GM18499 (cell line): ENCODE measurements around the gene CCDC144A.
"Not testable (repeated sequence)": the region's sequence is repeated elsewhere in the genome, so short reads cannot be mapped to it uniquely, and the experiment has no call there.

ENCODE experiments used
- ATAC-seq: cut with Tn5 transposase; IDR thresholded peaks from one replicate; pipeline ENCODE4 v1.9.1; 2021; ENCODE audit warnings: moderate number of reproducible peaks; ENCODE audit not compliant: insufficient read depth, unreplicated experiment

CCDC144A gene

DNA sequence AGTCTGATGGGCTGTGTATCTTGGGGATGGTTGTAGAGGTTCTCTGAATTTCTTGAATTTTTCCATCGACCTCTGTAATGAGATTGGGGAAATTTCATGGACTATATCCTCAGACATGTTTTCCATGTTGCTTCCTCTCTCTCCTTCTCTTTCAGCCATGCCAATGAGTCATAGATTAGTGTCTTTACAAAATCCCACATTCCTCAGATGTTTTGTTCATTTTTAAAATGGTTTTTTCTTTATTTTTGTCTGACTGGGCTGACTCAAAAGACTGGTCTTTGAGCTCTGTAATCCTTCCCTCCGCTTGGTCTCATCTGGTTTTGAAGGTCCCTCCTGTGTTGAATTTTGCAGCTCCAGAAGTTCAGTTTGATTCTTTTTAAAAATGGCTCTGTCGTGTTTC lies 60.5 kb downstream of the CCDC144A start:
- not testable (repeated sequence) for ATAC-seq

DNA sequence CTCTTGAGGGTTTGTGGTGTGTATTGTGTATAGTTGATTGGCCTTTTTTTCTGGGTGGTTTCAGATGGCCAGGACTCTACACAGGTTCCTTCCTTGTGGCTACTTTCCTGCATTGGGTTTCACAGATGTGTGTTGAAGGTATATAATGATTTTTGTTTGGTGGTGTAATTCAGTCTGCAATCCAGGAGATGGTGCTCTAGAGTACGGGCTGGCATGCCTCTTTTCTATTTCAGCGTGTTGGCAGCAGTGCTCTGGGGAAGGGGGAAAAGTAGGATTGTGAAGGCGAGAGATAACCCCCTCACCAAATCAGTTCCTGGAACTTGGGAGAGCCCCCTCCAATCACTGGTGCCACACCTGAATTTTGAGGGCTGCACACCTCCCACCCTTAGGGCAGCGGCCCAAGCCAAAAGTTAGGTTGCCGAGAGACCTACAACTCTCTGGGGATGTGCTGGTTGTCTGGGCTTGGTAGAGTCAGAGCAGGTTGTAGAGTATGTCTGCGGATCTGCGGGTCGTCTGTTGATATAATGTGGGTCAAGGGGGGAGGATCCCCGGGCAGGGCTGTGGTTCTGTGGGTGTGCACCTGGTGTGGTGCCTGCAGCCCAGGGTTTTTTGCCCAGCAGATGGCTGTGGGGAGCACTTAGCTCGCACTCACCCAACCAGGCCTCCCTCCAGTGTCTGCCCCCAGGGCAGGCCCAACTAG lies 61.3 kb downstream of the CCDC144A start:
- ATAC-seq = not testable (repeated sequence)

DNA sequence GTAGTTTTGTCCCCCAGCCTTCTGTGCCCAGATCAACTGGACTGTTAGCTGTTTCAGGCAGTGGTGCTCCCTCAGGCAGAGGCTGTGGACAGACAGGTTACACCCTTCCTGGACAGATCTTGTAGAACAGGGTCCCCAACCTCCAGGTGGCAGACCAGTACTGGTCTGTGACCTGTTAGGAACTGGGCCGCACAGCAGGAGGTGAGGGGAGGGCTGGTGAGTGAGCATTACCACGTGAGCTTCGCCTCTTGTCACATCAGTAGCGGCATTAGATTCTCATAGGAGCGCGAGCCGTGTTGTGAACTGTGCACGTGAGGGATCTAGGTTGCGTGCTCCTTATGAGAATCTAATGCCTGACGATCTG lies 61.9 kb downstream of the CCDC144A start:
- not testable (repeated sequence) for ATAC-seq

DNA sequence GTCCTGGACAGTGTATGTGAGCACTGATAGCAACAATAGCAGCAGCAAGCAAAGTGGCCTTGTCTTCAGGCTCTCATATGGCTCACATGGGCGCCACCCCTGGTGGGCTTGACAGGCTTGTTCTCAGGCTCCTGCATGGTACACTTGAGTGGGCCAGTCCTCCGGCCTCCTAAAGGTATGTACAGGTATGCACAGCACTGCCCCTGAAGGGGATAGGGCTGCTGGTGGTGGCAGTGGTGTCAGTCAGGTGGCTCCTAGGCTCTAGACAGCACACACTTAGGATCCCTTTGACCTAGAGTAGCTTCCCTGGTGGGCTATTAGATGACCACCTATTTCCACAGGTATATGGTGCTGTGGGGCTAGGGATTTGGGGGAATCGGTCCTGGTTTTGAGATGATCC lies 67.5 kb downstream of the CCDC144A start:
- ATAC-seq = not testable (repeated sequence)

DNA sequence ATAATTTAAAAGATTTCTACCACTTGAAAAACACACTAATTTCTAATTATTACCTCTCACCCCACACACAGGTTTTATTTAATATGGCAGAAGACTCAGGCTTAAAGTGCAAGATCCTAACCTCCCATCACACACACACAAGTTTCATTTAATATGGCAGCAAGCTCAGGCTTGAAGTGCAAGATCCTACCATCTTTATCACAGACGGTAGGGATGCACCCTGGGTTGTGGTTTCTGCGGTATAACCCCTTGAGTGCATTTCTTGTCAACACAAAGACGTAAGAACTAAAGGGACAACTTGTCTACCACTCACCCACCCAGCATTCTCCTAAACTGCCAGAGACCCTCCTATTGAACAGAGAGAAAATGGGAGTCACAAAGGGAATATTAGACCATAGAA lies 68.1 kb downstream of the CCDC144A start:
- not testable (repeated sequence) for ATAC-seq

DNA sequence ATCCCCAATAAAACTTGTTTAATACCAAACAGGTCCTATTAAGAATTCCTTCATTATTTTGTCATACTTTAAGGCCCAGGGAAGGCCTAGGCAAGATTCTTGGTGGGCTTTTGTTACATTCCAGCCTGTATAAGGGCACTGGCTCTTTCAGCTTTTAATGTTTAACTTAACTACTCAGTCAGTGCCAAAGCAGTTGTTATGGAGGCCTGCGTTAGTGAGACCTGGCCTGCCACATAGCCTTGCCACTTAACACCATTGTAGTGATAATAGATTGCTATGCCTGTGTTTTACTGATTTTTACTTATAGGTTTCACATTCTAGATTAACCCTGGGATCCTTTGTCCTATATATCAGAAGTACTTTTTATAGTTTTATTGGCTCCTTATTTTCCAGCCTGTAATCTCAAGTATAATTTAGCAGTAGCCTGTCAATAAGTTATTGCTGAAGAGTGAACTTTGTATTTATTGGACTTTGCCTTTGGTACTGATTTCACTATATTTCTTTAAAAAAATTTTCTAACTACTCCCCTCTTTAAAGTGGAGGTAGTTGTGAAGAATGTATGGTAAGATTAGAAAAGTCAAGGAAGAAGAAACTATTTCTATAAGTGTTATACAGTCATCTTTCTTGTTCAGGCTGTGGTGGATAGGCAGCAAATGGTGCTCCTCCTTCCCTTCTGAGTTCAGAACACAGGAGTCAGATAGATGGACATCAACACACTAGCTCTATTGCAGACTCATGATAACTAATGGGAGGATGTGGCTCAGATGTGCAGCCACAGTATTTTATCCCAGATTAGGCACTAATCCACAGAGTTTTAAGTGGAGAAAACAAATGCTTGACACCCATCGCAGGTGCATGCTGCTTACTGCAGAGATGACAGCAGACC lies 78.5 kb downstream of the CCDC144A start:
- ATAC-seq = not testable (repeated sequence)

DNA sequence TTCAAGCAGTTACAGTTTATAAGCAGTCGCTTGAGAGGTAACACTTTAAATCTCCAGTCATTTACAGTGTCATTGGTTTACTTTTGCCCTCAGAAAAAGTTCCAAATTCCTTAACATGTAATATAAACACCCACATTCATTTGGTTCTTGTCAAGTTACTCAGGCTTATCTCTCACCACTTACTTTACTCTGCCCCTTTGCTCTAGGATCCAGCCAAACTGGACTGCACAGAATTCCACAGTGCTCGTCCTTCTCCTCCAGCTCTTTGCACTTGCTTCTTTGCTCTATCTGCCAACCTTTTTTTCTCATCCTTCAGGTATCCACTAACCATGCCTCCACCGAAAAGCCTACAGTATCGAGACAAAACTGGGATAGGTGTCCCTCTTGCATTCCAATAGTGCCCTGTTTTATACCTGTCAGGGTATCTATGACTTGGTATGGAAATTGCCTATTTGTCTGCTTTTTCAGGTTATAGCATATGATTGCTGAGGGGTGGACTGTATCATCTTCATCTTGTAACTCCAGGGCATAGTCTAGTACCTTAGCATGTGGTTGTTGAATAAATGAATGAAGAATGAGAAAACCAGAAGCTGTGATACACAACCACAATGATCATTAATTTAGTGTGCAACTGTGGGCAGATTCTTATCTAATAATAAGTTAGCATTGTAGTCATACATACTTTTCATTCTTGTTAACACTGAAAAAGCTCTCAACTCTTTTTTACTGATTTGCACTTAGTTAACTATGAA lies 82.5 kb downstream of the CCDC144A start:
- ATAC-seq = not testable (repeated sequence)

DNA sequence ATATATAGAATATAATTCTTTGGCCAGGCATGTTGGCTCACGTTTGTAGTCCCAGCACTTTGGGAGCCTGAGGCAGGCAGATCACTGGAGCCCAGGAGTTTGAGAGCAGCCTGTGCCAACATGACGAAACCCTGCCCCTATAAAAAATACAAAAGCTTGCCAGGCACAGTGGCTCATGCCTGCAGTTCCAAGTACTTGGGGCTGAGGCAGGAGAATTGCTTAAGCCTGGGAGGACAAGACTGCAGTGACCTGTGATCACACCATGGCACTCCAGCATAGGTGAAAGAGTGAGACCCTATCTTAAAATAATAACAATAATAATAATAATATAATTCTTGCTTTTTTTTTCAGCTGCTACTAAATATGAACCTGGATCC lies 83.1 kb downstream of the CCDC144A start:
- ATAC-seq = not testable (repeated sequence)

DNA sequence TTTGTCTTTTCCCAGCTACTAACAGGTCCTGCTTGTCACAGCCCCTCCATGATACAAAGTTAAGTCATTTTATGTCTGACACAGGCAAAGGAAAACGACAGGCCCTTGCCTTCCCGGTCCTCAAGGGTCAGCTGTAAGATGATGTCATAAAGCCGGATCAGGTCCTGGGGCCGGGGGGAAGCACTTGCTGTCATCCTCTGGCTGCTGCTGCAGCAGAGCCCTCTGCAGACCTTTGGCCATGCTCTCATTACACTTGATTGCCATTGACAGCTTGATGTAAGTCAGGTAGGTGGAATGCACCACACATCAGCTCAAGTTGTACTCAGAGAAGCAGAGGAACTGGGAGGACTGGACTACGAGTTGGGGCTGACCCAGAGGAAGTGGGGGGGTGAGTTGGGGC lies 97.8 kb downstream of the CCDC144A start:
- not testable (repeated sequence) for ATAC-seq

DNA sequence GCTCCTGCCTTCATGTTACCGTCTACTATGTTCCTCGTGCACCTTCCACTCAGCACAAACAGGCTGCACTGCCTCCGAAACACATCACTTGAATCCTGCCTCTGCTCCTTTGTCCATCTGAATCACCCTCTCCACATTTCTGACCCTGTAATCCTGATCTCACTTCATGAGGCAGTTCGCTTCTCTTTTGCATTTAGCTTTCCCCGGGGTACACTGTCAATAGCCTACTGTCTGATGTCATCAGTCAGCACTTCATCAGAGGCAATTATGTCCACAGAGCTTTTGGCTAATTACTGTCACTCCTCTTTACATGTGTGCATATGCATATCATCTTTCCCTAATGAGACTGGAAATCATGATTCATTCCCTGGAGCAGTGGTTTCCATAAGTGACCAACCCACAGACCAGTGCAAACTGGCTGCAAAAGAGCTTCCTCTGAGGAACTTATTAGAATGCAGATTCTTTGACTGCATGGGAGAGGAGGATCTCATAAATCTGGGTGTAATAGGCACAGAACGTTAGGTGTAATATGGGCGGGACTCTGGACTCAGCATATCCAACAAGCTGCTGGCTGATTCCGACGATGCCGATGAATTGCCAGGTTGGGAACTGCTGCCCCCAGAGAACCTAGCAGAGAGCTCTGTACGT lies 99.0 kb downstream of the CCDC144A start:
- not testable (repeated sequence) for ATAC-seq

DNA sequence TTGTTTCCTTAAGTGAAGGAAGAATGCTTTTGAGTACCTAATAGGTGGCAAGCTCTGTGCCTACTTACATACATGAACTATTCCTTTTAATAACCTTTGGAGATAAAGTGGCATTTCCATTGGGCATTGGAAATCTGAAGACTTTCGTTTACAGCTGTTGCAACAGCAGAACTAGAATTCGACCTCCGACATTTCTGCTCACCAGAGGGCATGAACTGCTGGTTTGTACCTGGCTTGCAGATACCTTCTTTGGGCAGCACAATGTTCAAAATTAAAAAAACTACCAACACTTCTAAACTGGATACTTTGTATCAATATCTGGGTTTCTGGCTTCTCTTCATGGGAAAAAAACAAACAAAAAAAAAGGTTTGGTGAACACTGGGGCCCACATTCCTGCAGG lies 99.6 kb downstream of the CCDC144A start:
- ATAC-seq = not testable (repeated sequence)

DNA sequence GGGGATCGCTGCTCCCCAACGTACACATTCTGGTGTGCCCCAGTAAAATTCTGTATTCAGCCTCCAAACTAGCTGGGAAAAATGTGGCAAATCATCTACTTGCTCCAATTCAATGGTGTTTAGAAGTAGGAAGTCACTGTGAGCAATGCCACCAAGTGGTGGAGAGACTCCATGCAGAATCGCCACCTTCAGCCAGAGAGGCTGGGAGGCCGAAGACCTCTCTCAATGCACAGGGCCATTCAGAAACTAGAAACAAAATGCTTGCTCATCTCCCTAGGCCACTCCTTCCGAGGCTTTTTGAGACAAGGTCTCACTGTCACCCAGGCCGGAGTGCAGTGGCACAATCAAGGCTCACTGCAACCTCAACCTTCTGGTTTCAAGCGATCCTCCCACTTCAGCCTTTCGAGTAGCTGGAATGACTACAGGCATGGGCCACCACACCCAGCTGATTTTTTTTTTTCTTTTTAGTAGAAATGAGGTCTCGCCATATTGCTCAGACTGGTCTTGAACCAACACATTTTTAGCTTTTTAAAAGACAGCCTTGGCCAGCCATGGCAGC lies 100.4 kb downstream of the CCDC144A start:
- not testable (repeated sequence) for ATAC-seq

DNA sequence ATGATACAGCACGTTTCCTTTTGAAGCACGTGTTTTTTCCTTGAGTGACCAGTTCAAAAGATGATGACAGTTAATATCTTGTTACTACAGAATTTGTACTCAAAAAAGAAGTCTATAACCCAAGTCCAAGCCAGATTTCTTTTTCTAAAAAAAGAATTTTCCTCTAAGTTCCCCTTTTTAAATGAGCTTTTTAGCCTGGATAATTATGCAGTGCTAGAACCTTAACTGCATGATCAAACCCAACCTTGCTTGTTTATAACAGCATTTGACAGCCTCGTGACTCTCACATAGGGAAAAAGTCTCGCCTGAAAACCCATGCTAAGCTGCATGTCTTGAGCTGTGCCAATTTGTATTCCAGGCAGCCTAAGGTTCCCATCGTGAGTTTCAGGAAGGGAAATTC lies 104.2 kb downstream of the CCDC144A start:
- ATAC-seq = not testable (repeated sequence)

DNA sequence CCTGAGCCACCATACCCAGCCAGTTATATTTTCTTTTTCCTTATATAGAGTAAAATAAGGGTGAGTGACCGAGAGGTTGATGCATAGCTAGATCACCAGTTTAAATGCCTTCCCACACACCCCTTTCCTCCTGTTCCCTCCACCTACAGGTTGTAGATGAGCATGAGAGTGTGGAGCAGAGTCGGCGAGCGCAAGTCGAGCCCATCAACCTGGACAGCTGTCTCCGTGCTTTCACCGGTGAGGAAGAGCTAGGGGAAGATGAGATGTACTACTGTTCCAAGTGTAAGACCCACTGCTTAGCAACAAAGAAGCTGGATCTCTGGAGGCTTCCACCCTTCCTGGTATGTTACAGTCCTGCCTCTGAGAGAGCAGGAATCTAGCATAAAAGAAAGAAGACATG lies 105.9 kb downstream of the CCDC144A start:
- ATAC-seq = not testable (repeated sequence)

DNA sequence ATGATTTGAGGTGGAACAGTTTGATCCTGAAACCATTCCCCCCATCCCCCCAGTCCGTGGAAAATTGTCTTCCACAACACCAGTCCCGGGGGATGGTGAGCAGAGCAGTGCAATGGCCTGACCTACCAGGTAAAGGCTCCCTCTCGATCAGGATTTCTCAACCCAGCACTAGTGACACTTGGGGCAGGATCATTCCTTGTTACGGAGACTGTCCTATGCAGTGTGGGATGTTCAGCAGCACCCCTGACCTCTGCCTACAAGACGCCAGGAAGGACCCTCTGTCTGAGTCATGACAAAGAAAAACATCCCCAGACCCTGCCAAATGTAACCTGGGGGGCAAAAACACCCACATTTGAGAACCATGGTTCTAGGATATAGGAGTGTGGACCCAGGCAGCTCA lies 114.8 kb downstream of the CCDC144A start:
- ATAC-seq = not testable (repeated sequence)

DNA sequence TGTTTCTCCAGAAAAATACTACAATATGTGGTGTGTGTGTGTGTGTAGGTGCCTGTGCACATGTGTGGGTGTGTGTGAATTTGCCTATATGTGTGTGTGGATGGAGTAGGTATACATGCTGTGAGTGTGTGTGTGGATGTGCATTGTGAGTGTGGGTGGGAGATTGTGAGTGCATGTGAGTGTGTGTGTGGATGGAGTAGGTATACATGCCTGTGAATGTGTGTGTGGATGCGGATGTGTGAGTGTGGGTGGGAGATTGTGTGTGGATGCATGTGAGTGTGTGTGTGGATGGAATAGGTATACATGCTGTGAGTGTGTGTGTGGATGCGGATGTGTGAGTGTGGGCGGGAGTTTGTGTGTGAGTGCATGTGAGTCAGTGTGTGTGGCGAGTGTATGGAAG lies 116.6 kb downstream of the CCDC144A start:
- not testable (repeated sequence) for ATAC-seq

DNA sequence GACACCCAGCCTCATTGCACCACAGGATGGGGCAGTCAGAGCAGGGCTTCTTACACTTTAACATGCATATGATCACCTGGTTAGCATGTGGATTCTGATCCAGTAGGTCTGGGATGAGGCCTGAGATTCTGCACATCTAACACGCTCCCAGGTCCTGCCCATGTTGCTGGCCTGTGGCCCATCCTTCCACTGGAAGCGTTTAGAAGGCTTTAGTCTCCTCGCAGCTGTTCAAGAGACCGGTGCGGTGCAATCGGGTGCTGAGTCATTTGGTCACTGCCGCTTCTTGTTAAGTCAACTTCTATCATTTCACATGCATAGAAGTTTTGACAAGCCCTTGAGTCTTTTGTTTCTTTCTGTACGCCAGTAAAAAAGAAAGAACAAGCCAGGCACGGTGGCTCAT lies 117.6 kb downstream of the CCDC144A start:
- not testable (repeated sequence) for ATAC-seq

DNA sequence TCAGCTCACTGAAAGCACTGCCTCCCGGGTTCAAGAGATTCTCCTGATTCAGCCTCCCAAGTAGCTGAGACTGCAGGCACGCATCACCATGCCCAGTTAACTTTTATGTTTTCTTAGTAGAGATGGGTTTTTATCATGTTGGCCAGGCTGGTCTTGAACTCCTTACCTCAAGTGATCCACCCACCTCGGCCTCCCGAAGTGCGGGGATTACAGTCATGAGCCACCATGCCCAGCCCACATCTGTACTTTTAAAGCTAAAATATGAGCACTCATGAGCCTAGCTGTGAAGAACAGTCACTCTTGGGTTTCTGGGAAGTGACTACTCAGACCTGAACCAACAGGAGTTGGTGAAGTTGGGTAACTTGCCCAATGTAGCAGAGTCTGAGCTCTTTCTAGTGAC lies 120.2 kb downstream of the CCDC144A start:
- ATAC-seq = not testable (repeated sequence)

DNA sequence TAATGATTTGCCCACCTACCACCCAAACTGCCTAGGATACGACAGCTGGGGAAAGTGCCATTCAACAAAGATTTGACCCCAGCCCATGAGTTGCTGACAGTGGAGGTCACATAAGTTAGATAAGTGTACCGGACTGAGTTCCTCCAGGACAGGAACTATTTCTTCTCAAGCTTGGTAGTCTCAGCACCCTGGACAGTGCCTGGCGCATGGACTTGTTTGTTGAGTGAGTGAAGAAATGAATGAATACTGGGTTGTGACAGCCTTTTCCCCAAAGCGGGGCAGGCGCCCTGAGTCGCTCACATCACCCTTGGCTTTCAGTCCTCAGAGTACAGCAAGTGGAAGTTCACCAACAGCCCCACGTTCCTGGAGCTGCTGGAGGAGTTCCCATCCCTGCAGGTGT lies 122.1 kb downstream of the CCDC144A start:
- not testable (repeated sequence) for ATAC-seq

DNA sequence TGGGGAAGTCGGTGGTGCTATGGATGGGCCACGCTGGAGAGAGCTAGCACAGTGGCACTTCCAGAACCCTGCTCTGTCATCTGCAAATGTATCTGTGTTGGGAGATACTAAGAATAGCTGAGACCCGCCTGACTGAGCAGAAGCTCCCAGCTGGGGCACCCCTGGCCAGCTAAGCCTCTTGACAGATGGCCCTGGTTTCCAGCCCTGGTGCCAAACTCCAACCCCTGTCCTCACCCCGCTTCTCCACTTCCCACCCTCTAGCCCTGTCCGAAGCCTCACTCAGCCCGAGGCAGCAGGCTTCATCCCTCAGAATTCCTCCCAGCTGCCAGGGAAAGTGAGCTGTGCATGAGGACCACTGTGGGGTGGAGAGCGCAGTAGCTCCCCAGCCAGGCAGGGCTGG lies 124.4 kb downstream of the CCDC144A start:
- ATAC-seq = no peak
